ENCODE data around the gene DNAH5. TPM values are rescaled to one million over a fixed set of nuclear protein-coding genes. Genes with fewer than 3 reads are reported as not detected.

DNAH5 gene
- total and polyA plus RNA-seq, 12 donors: 0.06 to 1.4 (median 0.26) TPM

DNA sequence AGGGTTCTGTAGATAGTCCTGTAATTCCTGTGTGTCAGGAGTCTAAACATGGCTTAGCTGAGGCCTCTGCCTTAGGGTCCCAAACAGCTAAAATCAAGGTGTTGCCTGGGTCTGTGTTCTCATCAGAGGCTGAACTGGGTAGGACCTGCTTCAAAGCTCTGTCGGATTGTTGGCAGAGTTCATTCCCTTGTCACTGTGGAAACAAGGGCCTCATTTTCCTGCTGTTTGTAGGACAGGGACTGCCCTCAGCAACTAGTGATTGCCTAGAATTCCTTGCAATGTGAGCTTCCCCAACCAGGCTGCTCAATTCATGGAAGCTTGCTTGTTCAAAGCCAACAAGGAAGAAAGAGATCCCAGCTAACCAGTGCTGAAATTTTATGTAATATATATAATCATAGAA, 283.2 kb downstream of the DNAH5 start:
- intact Hi-C loops (cut with DNase I): no loop called here
- TF ChIP-seq CTCF (IDR thresholded peaks at IDR 0.05) (no peak), POLR2A (IDR thresholded peaks at IDR 0.05) (no peak)
- WGBS, 4 donors: 52 to 75% (median 66%) methylated on average over 1 of the region's 1 CpG
- H3K27ac ChIP-seq: no peak overlapping the region
- H3K9me3 ChIP-seq (replicated peaks in 1 of 3): no peaks in the 10 kb centered on the region
- DNase-seq: no peak
- no peaks in the 10 kb centered on the region for H3K27me3 ChIP-seq
- H3K36me3 ChIP-seq (replicated peaks in 1 of 2): no peaks in the 10 kb centered on the region
- no peaks in the 10 kb centered on the region for H3K4me1 ChIP-seq (replicated peaks in 1 of 2)
- no peak overlapping the region for H3K4me3 ChIP-seq

DNA sequence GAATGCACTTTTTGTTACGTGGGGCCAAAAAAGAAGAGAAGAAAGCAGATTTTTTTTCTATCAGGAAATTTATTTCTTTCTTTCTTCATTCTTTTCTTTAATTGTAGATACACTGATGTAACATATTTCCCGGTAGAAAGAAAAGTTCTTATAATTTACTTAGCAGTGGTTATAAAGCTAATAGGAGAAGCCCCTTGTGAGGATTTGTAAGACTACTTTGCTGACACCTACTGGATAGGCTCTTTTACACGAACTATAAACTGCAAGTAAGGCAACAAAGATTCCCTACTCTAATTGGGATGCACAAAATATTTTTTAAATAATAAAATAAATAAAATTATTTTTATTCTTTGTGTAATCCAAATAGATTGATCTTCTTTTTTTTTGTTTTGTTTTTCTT, 284.4 kb downstream of the DNAH5 start:
- WGBS, 4 donors: 39 to 45% (median 42%) methylated on average over 3 of the region's 3 CpGs
- H3K36me3 ChIP-seq (replicated peaks in 1 of 2): no peaks in the 10 kb centered on the region
- H3K4me1 ChIP-seq (replicated peaks in 1 of 2): no peaks in the 10 kb centered on the region
- no peaks in the 10 kb centered on the region for H3K9me3 ChIP-seq (replicated peaks in 1 of 3)
- H3K27me3 ChIP-seq: no peaks in the 10 kb centered on the region
- intact Hi-C loops (cut with DNase I): no loop called here
- no peak for DNase-seq
- H3K27ac ChIP-seq: no peak overlapping the region
- H3K4me3 ChIP-seq: no peak overlapping the region
- no peak for TF ChIP-seq POLR2A (IDR thresholded peaks at IDR 0.05)
- no peak for TF ChIP-seq CTCF (IDR thresholded peaks at IDR 0.05)

DNA sequence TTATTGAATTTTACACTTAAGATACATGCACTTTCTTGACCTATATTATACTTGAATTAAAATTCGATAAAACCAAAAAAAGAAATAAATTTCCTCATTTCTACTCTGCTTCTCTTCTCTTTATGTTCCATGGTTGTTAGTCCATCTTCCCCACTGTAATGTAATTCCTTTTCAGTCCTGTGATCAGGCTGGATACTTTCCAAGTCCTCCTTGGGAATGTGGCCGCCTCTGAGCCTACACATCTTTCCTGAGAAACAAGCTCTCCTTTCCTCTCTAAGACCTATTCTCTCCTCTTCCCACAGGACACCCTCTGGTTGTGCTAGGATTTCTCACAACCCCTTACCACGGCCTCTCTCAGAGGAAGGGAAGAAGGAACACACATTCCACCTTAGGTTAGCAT, 285.1 kb downstream of the DNAH5 start:
- DNase-seq: no peak
- 60 to 71% (median 64%) methylated on average over 3 of the region's 3 CpGs for WGBS, 4 donors

GRCh38 chr5:13658761-13659160, 285.7 kb downstream of the DNAH5 start:
- no peaks in the 10 kb centered on the region for H3K9me3 ChIP-seq (replicated peaks in 1 of 3)
- H3K36me3 ChIP-seq (replicated peaks in 1 of 2): no peaks in the 10 kb centered on the region
- intact Hi-C loops (cut with DNase I): no loop called here
- DNase-seq: no peak
- WGBS, 4 donors: 62 to 78% (median 71%) methylated on average over 4 of the region's 4 CpGs
- TF ChIP-seq CTCF (IDR thresholded peaks at IDR 0.05) (no peak), POLR2A (IDR thresholded peaks at IDR 0.05) (no peak)
- no peak overlapping the region for H3K4me3 ChIP-seq
- no peaks in the 10 kb centered on the region for H3K27me3 ChIP-seq
- H3K4me1 ChIP-seq (replicated peaks in 1 of 2): no peaks in the 10 kb centered on the region
- H3K27ac ChIP-seq: no peak overlapping the region

More for the DNA sequence above, 285.1 kb downstream of the DNAH5 start:
- H3K27me3 ChIP-seq: no peaks in the 10 kb centered on the region
- H3K9me3 ChIP-seq (replicated peaks in 1 of 3): no peaks in the 10 kb centered on the region
- no peak overlapping the region for H3K4me3 ChIP-seq
- H3K4me1 ChIP-seq (replicated peaks in 1 of 2): no peaks in the 10 kb centered on the region
- intact Hi-C loops (cut with DNase I): no loop called here
- no peaks in the 10 kb centered on the region for H3K36me3 ChIP-seq (replicated peaks in 1 of 2)
- H3K27ac ChIP-seq: no peak overlapping the region
- TF ChIP-seq CTCF (IDR thresholded peaks at IDR 0.05) (no peak), POLR2A (IDR thresholded peaks at IDR 0.05) (no peak)

Measured in adrenal gland (tissue), 12 donors.